Fibroblast of villous mesenchyme (primary cell): Measurements from ENCODE around the gene PLEKHG4B. TPM values are rescaled to one million over a fixed set of nuclear protein-coding genes. Genes with fewer than 3 reads are reported as not detected.

Source experiments
- DNase-seq: peaks from one replicate; pipeline ENCODE4 v3.0.0-alpha.2; 2010; ENCODE audit warnings: low read depth
- H3K4me3 ChIP-seq: 2 replicates; pipeline ENCODE4 v1.5.1; 2011; ENCODE audit warnings: low read depth, mild to moderate bottlenecking, low read length
- CTCF ChIP-seq: IDR thresholded peaks from 2 replicates; pipeline ENCODE4 v1.5.1; 2012; ENCODE audit warnings: low read depth, mild to moderate bottlenecking, low read length; ENCODE audit not compliant: insufficient read depth
- total RNA-seq: library from RNA; depleted of rRNA; stranded (reverse); fragments of >200 nt; gene quantifications from 2 replicates; pipeline ENCODE4 v1.2.3, GENCODE V29; 2012

PLEKHG4B gene
- total RNA-seq, 1 donor = under 0.01 TPM

GRCh38 chr5:92401-93220 is 643 bp downstream of the PLEKHG4B start:
- no peak for DNase-seq
- no peak for TF ChIP-seq CTCF
- H3K4me3 ChIP-seq = no peak overlapping the region

GRCh38 chr5:93221-93980 is 1.4 kb downstream of the PLEKHG4B start:
- no peak overlapping the region for H3K4me3 ChIP-seq
- no peak for DNase-seq
- no peak for TF ChIP-seq CTCF

GRCh38 chr5:94113-94892 is 2.3 kb downstream of the PLEKHG4B start:
- no peak overlapping the region for H3K4me3 ChIP-seq
- TF ChIP-seq CTCF = no peak
- DNase-seq = no peak

- DNase-seq = no peak
- H3K4me3 ChIP-seq = no peak overlapping the region
- TF ChIP-seq CTCF = no peak
These were observed 3.4 kb downstream of the PLEKHG4B start for GRCh38 chr5:95241-95980.

- H3K4me3 ChIP-seq = no peak overlapping the region
- TF ChIP-seq CTCF = no peak
- no peak for DNase-seq
These were observed 5.2 kb downstream of the PLEKHG4B start for GRCh38 chr5:96976-97660.

- TF ChIP-seq CTCF = no peak
- no peak overlapping the region for H3K4me3 ChIP-seq
- DNase-seq = no peak
These were observed 7.8 kb downstream of the PLEKHG4B start for GRCh38 chr5:99815-100214.
